ENCODE results near the gene ARFGAP3.
A peak's percentile ranks its signal among the peaks of the same experiment; 100 is the strongest.

ARFGAP3 gene, protein sequence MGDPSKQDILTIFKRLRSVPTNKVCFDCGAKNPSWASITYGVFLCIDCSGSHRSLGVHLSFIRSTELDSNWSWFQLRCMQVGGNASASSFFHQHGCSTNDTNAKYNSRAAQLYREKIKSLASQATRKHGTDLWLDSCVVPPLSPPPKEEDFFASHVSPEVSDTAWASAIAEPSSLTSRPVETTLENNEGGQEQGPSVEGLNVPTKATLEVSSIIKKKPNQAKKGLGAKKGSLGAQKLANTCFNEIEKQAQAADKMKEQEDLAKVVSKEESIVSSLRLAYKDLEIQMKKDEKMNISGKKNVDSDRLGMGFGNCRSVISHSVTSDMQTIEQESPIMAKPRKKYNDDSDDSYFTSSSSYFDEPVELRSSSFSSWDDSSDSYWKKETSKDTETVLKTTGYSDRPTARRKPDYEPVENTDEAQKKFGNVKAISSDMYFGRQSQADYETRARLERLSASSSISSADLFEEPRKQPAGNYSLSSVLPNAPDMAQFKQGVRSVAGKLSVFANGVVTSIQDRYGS

DNA sequence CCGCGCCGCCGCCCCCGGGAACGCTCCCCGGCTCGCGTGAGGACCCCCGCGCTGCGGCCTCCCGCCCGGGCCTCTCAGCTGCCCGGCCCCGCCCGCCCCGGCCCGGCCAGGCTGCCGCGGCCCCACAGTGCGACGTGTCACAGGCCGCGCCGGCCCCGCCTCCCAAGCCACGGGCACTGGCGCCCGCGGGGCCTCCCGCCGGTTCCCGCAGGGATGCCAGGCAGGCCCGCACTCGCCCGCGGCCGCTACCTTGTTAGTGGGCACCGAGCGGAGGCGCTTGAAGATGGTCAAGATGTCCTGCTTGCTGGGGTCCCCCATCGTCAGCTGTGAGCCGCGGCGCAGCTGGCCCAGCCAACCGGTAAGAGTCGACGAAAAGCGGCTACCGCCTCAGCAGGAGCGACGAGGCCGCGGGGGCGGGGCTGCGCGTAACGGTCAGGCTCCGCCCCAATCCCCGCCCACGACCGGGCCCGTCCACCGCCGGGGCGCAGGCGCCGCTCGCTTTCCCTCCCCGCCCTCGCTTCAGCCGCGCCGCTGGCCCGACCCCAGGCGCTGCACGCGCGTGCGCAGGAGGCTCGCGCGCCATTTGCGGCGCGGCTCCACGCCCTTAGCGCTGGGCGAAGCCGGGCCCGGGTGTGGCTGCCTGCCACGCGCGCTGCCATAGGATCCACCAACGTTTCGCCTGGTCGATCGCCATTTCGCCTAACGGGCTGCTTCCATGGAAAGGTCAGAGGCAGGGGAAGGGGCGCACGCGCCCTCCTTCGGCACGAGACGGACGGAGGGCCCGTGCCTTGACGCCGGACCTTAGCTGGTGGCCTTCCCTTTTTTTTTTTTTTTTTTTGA, at the start of gene ARFGAP3:
ARFGAP3 (minus strand) TSS at position 409 of the 840 bp plus-strand sequence; CDS start at position 318, 91 bp downstream.
- DNase-seq (ENCODE audit: low read depth) = peak; percentile 76
- H3K4me3 ChIP-seq (ENCODE audit: low read depth, low read length) = peak within 1 kb of the TSS; percentile 93

DNA sequence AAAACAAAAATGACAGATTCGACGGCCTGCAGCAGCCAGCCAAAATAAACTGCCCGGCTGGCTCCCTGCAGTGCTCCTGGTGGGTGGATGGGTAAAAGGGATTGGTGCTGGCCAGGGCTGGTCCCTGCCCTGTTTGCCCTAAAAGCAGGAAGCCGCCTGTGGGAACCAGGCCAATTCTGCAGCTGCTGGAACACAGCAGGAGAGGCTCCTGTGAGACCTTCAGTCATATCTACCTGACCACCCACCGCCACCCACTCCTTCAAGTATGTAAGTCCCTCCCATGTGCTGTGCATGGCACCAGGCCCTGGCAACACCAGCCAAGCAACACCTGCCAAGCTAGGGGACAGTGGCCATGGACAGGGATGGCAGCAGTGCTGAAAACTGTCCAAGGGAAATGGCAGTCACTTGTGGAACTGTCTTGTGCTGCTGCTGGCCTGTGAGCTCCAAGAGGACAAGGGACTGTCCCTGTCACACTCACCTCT, 48.7 kb upstream of the ARFGAP3 start:
- no peak for DNase-seq (ENCODE audit: low read depth)
- no peak overlapping the region for H3K4me3 ChIP-seq (ENCODE audit: low read depth, low read length)

DNA sequence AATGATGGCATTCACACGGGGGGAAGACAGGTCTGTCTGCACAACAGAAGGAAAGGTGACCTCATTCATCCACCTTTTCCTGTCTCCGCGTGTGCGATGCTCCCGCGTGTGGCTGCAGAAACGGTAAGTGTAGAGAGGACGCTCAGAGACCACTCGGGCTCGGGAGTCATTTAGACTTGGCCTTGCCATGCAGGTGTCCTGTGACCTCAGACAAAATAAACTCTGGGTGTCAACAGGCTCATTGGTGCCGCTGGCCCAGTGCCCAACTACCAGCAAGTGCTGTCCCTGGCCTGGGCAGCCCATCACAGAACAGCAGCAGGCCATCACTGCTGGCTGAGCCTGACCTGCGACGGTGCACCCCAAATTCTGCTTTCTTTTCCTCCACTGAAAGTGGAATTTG, 48.1 kb upstream of the ARFGAP3 start:
- DNase-seq (ENCODE audit: low read depth) = no peak
- no peak overlapping the region for H3K4me3 ChIP-seq (ENCODE audit: low read depth, low read length)

DNA sequence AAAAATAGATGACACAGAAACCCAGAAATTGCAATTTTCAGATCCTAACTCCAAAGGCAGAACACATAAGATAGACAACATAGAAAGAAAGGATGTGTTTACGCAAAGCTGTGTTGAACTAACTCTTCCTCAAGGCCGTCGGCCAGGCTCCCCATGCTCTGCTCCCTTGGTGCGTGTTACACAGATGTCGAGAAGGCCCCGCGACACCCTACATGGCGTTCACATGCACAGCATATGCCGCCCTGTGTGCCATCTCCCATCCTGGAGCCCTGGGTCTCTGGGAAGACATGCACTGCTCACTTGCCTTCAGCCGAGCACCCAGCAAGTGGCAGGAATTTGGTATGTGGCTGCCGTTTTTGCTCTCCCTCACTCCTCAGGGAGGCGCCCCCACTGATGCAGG, 47.0 kb upstream of the ARFGAP3 start:
- no peak overlapping the region for H3K4me3 ChIP-seq (ENCODE audit: low read depth, low read length)
- DNase-seq (ENCODE audit: low read depth) = no peak

DNA sequence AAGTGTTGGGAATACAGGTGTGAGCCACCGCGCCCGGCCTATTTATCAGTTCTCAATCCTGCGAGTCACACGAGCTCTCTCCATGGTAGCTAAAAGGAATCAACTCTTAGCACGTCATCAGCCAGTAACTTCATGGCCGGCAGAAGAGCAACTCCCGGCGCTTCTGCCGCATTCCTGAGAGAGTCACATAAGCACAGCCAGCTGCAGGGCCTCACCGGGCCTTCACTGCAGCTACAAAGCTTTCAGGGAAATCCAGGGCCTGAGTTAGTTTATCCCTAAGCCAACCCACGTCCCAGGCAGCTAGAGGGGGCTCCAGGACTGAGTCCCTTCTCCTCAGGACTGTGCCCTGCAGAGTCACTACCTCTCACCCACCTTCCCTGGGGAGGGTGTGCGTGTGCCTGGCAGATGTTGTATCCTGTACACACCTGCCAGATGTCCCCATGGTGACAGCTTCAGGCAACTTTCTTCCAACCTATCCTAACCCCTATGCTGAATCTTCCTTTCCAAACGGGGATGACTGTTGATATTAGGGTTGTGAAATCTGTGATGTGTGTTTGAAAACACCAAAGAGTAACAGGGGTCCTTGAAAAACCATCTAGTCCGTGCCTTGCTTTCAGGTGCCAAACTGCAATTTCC, 45.9 kb upstream of the ARFGAP3 start:
- H3K4me3 ChIP-seq (ENCODE audit: low read depth, low read length) = no peak overlapping the region
- DNase-seq (ENCODE audit: low read depth) = peak; percentile 56

DNA sequence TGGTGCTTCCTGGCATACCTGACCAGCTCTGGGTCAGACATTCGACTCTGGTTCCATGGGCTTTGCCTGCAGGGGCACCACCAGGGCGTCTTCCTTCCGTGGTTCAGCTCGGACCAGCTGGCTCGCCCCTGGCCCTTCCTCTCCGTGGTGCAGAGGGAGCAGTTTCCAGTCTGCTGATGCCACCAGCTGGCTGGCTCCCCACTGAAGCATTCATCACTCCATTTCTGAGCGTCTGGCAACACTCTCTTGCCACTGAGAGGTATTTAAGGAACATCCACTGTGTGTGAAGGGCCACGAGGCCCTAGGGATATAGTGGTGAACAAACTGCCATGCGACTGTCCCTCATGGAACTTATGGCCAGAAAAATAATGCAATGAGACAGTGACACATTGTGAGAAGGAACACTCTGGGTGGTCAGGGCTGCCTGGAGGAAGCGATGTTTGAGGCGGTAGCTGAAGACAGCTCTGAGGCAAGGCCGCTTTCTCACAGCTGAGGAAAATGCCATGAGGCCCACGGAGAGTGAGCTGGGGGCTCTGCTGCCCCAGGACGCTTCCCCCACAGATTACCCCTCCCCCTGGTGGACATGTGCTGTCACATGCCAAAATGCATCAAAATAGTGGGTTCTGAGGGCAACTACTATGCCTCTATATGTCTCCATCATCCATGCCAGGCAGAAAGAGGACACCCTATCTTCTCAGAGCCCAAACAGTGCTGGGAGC, 44.9 kb upstream of the ARFGAP3 start:
- no peak overlapping the region for H3K4me3 ChIP-seq (ENCODE audit: low read depth, low read length)
- DNase-seq (ENCODE audit: low read depth) = no peak

DNA sequence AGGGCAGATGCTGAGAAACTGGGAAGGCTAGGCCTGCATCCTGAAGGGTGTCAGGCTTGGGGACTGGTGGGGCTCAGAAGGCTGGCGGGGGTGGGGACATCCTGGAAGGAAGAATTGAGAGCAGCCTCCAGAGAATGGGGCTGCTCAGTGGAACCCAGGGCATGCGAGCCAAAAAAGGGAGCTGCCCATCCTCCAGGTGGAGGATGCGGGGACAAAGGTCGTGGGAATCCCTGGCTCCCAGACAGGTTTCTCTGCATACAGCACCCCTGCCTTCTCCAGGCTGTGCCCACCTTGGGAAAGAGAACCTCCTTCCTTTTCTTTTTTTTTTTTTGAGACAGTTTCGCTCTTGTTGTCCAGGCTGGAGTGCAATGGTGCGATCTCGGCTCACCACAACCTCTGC, 40.9 kb upstream of the ARFGAP3 start:
- DNase-seq (ENCODE audit: low read depth) = no peak
- H3K4me3 ChIP-seq (ENCODE audit: low read depth, low read length) = no peak overlapping the region

DNA sequence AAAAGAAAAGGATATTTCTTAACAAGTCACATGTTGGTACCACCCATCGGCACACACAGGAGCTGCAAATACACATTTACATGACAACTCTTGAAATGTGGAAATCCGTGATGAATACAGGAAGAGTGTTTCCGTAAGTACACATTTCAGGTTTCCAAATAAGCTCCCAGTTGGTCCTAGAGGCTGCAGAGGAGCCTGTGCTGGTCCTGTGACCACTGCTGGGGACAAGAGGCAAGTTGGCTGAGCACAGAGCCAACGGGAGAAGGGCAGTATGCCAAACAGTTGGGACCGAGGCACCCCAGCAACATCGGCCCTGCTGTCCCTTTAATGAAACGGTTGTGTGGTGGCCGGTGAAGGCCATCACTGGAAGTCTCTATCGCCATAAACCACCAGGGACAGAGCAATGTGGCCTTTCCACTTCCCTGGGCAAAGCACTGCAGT, 38.5 kb upstream of the ARFGAP3 start:
- DNase-seq (ENCODE audit: low read depth) = no peak
- no peak overlapping the region for H3K4me3 ChIP-seq (ENCODE audit: low read depth, low read length)

DNA sequence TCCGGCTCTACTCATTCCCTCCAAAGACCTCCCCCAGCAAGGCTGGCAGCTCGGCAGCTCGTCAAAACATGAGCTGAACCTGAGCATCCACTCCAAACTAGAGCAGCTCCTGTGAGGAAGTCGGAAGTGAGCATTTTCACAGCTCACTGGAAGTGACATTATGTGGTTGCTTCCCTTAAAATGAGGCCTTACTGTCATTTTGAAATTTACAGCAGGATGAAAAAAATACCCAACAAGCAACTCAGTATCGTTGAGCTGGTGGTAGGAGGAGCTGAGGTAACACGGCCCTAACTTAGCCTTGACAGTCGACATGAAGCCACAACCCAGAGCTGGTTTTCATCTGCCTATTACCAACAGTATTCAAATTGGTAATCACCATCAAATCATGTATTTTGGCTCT, 38.0 kb upstream of the ARFGAP3 start:
- no peak overlapping the region for H3K4me3 ChIP-seq (ENCODE audit: low read depth, low read length)
- DNase-seq (ENCODE audit: low read depth) = no peak

DNA sequence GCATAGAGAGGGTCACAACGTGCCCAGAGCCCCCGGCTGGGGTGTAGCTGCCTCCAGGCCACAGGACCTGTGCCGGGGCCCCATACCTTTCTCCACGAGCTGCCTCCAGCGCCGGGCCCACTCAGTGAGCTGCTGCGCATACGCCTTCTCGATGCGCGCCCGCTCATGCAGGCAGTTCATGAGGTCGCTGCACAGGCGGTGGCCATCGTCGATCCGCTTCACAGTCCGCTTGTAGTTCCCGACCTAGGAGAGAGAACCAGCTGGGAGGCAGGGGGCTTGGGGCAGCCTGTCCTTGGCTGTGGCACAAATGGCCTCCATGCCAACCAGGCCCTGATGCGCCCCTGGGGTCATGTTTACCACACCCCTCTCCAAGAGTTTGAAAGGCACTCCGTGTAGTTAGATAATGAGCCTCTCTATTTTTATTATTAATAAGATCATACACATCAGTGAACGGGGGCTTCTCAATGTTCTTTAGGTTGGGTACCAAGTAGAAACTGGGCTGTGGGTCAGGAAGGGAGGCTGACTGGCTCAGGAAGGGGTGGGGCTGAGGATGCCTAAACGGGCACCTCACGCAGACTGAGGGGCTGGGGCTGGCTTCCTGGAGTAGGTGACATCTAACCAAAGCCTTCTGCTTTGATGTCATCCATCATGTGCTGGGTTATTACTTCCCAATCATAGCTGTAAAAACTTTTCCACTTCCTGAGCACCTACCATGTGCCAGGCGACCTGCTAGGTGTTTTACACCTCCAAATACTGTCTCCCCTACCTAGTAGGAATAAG, 36.5 kb upstream of the ARFGAP3 start:
- H3K4me3 ChIP-seq (ENCODE audit: low read depth, low read length) = no peak overlapping the region
- no peak for DNase-seq (ENCODE audit: low read depth)

DNA sequence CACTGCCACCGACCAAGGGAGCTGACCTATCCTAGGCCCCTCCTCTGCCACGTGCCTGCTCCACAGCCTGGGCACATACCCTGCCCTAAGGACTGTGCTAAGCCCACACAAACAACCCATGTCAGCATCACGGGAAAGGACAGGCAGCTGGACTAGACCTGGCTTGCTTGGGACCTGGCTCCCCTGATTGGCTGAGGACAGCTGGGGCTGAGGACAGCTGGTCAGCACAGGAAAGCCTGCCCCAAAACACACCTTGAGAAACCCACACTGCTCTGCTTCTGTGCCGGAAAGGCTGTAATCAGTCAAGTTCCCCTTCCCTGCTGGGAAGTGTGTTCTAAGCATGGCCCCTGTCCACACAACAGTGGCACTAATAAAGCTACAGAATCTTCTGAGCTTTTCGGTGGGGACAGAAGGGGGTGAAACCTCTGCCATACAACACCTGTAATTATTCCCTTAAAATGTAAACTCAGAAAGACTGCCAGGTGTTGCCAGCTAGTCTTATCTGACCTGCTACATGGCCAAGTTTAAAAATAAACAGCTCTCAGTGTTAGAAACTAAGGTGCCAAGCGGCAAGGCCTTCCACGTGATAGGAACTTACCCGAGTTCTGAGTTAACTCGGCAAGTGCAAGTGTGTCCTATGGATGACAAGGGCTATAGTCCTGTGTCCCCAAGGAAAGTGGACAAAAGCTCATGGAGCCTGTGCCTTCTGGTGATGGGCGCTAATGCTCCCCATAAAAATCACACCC, 35.7 kb upstream of the ARFGAP3 start:
- no peak for DNase-seq (ENCODE audit: low read depth)
- H3K4me3 ChIP-seq (ENCODE audit: low read depth, low read length) = no peak overlapping the region

DNA sequence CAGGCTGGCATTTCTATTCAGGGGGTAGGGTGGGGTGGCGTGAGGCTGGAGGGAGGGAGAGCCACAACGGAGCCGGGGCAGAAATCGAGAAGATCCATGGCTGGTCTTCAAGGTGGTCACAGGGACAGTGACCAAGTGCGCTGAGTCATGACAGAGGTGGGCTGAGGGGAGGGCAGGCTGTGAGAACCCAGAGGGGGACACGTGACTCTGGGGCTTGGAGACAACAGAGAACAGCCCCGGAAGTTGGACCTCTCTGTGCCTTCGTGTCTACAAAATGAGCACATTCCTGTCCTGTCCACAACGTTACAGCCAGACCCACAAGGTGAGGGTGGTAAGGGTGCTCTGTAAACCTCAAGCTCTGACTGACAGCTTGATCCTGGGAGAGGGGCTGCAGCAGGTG, 35.1 kb upstream of the ARFGAP3 start:
- H3K4me3 ChIP-seq (ENCODE audit: low read depth, low read length) = no peak overlapping the region
- DNase-seq (ENCODE audit: low read depth) = no peak

DNA sequence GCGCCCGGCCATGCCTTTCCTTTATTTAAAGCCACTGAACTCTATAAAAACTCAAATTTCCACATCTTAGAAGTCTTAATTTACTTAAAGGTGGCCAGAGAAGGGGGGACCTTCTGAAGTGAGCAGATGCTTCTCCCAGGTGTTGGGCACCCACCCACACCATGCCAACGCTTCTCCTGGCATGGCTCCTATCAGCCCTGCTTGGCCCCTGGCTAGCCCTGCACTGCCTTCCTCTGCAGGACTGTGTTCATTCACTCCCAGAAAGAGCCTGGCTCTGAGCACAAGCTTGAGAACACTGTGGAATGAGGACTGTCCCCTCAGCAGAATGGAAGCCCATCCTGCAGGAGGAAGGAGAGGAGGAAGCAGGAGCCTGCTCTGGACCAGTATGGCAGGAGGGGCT, 34.6 kb upstream of the ARFGAP3 start:
- no peak for DNase-seq (ENCODE audit: low read depth)
- no peak overlapping the region for H3K4me3 ChIP-seq (ENCODE audit: low read depth, low read length)

DNA sequence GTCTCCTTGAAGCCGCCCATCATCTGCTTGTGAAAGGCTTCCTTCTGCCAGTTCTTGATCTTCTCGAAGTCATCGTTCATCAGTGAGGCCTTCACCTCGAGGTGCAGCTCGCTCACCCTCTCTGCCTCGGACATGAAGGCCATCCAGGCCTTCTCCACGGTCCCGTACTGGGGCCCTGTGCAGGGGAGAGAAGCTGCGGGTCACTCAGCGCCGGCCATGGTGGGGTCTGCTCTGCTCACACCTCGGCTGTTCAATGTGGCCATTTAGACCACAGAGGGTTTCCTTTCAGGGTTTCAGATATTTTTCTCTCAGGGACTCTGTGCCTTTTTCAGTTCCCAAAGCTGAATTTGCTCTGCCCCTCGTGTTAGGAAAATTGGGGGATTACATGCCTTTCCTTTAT, 33.9 kb upstream of the ARFGAP3 start:
- no peak overlapping the region for H3K4me3 ChIP-seq (ENCODE audit: low read depth, low read length)
- no peak for DNase-seq (ENCODE audit: low read depth)

DNA sequence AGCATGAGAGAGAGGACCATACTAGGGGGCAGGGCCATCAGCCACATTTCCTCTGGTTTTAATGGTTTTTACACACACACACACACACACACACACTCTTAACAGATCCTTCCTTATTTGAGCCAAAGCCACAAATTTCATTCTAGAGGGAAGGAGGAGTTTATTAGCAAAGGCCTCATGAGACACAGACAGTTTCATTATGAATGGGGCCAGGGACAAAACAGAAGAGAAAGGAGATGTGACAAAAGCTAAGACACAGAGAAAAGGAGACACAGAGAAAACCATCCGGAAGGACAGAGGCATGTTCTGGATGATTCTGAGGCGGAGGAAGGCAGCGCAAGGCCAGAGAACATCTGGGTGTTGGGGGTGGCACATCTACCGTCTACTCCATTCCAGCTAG, 32.2 kb upstream of the ARFGAP3 start:
- no peak for DNase-seq (ENCODE audit: low read depth)
- no peak overlapping the region for H3K4me3 ChIP-seq (ENCODE audit: low read depth, low read length)

DNA sequence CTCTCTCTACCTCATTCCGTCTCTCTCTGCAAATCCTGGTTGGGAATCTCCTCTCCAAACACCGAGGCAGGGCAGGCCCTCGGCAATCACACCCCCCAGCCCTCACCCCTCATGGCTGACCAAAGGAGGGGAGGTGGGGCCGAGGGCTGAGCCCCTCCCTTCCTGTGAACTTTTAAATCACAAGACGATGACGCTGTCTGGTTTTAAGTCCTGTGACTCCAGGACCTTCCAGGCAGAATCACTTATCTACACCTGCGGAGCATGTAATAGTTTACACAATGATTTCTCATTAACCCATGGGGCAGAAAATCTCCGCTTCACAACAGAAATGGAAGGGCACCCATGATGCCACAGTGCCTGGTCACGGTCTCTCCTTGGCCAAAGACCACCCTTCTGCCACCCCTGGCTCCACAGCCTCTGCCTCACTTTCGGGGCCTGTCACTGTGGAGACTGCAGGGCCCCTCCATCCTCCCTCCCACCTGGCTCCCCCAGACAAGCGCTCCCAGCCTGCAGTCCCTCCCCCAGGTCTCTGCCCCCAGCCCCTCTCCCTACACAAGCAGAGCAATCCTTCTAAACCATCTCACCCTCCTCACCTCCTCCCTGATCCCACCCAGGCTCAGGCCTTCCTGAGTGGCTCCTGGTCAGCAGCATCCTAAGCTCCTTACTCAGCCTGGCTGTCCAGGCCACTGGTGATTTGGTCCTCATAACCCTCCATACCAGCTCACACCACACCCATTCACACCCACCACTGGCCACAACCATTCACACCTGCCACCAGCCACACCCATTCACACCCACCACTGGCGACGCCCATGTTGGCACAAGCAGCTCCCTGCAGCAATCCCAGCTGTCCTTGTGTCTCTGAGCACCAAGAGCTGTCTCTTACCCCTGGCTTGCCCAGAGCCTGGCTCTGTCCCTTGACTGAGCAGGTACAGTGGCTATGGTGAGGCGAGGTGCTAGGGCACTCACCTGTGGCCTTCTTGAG, 30.7 kb upstream of the ARFGAP3 start:
- DNase-seq (ENCODE audit: low read depth) = no peak
- H3K4me3 ChIP-seq (ENCODE audit: low read depth, low read length) = no peak overlapping the region

DNA sequence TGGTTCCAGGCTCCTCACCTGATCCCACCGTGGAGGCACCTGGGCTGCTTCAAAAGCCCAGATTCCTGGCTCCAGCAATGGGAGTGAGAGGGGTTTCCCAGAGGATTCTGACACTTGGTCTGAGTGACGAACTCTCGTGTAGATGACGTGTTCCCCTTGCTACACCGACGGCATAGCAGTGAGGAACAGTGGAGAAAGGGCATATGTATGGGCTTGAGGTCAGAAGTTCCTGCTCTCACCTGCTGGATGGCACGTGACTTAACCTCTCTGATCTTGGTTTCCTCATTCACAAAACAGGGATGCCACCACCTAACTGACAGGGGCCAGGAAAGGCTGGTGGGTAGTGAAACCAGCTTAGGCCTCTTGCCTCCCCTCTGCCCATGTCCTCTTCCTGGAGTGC, 30.0 kb upstream of the ARFGAP3 start:
- no peak overlapping the region for H3K4me3 ChIP-seq (ENCODE audit: low read depth, low read length)
- no peak for DNase-seq (ENCODE audit: low read depth)

Data from skeletal muscle cell (primary cell).